HL-60 (cell line): ENCODE data around the gene TP53I3.

Experiments
- DNase-seq, 2 experiments: peaks; one replicate each; pipeline ENCODE4 v3.0.0-alpha.2; 2010 to 2020; ENCODE audit warnings: low read depth in 1 of 2, low spot score in 1 of 2
- H3K27ac ChIP-seq: fragments of 250-450 bp; sonication (Bioruptor Pico); replicated peaks from 2 replicates; pipeline ENCODE4 v1.5.1; 2020; ENCODE audit warnings: mild to moderate bottlenecking, moderate library complexity
- H3K27me3 ChIP-seq: fragments of 250-450 bp; sonication (Bioruptor Pico); 2 replicates; pipeline ENCODE4 v1.5.1; 2021; ENCODE audit warnings: mild to moderate bottlenecking, moderate library complexity; ENCODE audit not compliant: insufficient read depth, poor library complexity, severe bottlenecking
- H3K4me3 ChIP-seq: replicated peaks from 2 replicates; pipeline ENCODE4 v1.5.1; 2011; ENCODE audit warnings: mild to moderate bottlenecking, control low read depth, low read length; ENCODE audit not compliant: insufficient read depth
- CTCF ChIP-seq: IDR thresholded peaks from one replicate; pipeline ENCODE4 v1.5.1; 2011; ENCODE audit warnings: low read length, control low read depth, inconsistent platforms; ENCODE audit not compliant: insufficient read depth
- GABPA ChIP-seq: IDR thresholded peaks from 2 replicates; pipeline ENCODE4 v1.6.1; 2012; ENCODE audit warnings: low read depth
- POLR2AphosphoS5 ChIP-seq: IDR thresholded peaks from 2 replicates; pipeline ENCODE4 v1.6.1; 2012; ENCODE audit warnings: low read depth
- REST ChIP-seq: IDR thresholded peaks from 2 replicates; pipeline ENCODE4 v1.6.1; 2012; ENCODE audit warnings: low read depth; ENCODE audit not compliant: insufficient replicate concordance
- SPI1 ChIP-seq: IDR thresholded peaks from 2 replicates; pipeline ENCODE4 v1.6.1; 2012; ENCODE audit warnings: low read depth, mild to moderate bottlenecking, borderline replicate concordance

TP53I3 gene

GRCh38 chr2:24051833-24052232, 32.8 kb downstream of the TP53I3 start:
- no peak for DNase-seq
- no peak for TF ChIP-seq CTCF
- H3K4me3 ChIP-seq, result no peak overlapping the region
- H3K27ac ChIP-seq, result no peak overlapping the region
- peaks cover 31% of the 10 kb centered on the region for H3K27me3 ChIP-seq

GRCh38 chr2:24050041-24050979, 34.3 kb downstream of the TP53I3 start:
- no peak for DNase-seq
- peak overlapping the region; percentile 41 for H3K4me3 ChIP-seq
- no peak overlapping the region for H3K27ac ChIP-seq
- TF ChIP-seq GABPA (no peak), POLR2AphosphoS5 (no peak), CTCF (no peak), SPI1 (no peak), REST (no peak)
- H3K27me3 ChIP-seq, result peaks cover 31% of the 10 kb centered on the region

GRCh38 chr2:24049485-24050021, 35.1 kb downstream of the TP53I3 start, which contains the start of gene FKBP1B:
FKBP1B (plus strand) TSS chr2:24049741; CDS start chr2:24049850, 109 bp downstream.
- DNase-seq, result no peak
- Histone ChIP-seq H3K27me3 (peaks cover 31% of the 10 kb centered on the region), H3K4me3 (peak within 1 kb of the TSS; percentile 41), H3K27ac (no peak within 1 kb of the TSS)
- TF ChIP-seq SPI1, result no peak

GRCh38 chr2:24048769-24049484, 35.7 kb downstream of the TP53I3 start:
- DNase-seq, result no peak
- H3K27ac ChIP-seq, result no peak overlapping the region
- TF ChIP-seq CTCF, result no peak
- TF ChIP-seq SPI1, result no peak
- TF ChIP-seq REST, result no peak
- peaks cover 31% of the 10 kb centered on the region for H3K27me3 ChIP-seq
- peak overlapping the region; percentile 41 for H3K4me3 ChIP-seq
